Calu3 (cell line): ENCODE results near the gene ARMH1. TPM values are rescaled to one million over a fixed set of nuclear protein-coding genes. Genes with fewer than 3 reads are reported as not detected.
"Not testable (repeated sequence)": the region's sequence is repeated elsewhere in the genome, so short reads cannot be mapped to it uniquely, and the experiment has no call there.

Experiments
- BruUV-seq: library from RNA; stranded (reverse); fragments of 400-500 nt; replicated peaks from 2 replicates; lab custom pipeline; 2021; lab: Mats Ljungman, UMichigan
- CTCF ChIA-PET: fragments of 300-600 bp; sonication (Branson Sonifier 250); formaldehyde crosslinking; loops from one replicate; lab custom pipeline; 2022; ENCODE audit warnings: antibody characterized with exemption; lab: Charles Lee
- DNase-seq: peaks from one replicate; pipeline ENCODE4 v3.0.0; 2022
- H3K27ac Mint-ChIP-seq: one replicate; pipeline ENCODE4 v1.8.0; 2022; ENCODE audit warnings: mixed read lengths; ENCODE audit not compliant: unreplicated experiment
- H3K27me3 Mint-ChIP-seq: one replicate; pipeline ENCODE4 v1.8.0; 2022; ENCODE audit warnings: mixed read lengths; ENCODE audit not compliant: unreplicated experiment
- H3K36me3 Mint-ChIP-seq: one replicate; pipeline ENCODE4 v1.8.0; 2022; ENCODE audit warnings: mild to moderate bottlenecking, moderate library complexity, mixed read lengths; ENCODE audit not compliant: insufficient read depth, unreplicated experiment
- H3K4me1 Mint-ChIP-seq: one replicate; pipeline ENCODE4 v1.8.0; 2022; ENCODE audit warnings: mild to moderate bottlenecking, low read depth, mixed read lengths; ENCODE audit not compliant: unreplicated experiment
- H3K4me3 Mint-ChIP-seq: one replicate; pipeline ENCODE4 v1.8.0; 2022; ENCODE audit warnings: mild to moderate bottlenecking, low read depth, moderate library complexity, mixed read lengths; ENCODE audit not compliant: unreplicated experiment
- H3K9me3 Mint-ChIP-seq: one replicate; pipeline ENCODE4 v1.8.0; 2022; ENCODE audit warnings: low read depth, mixed read lengths; ENCODE audit not compliant: unreplicated experiment
- intact Hi-C: fragments of 100-400 bp; cut with micrococcal nuclease; formaldehyde crosslinking; loops from one replicate; pipeline ENCODE4 v1.10.0; 2022; ENCODE audit not compliant: unreplicated experiment
- total RNA-seq: library from RNA; stranded (reverse); gene quantifications from 2 replicates; pipeline ENCODE4 v1.2.3, GENCODE V29; 2022
- TF ChIP-seq, protein P1 (sequence below): fragments of 200-600 bp; IDR thresholded peaks from one replicate; pipeline ENCODE4 v1.8.0; 2022; ENCODE audit warnings: antibody characterized with exemption; ENCODE audit not compliant: unreplicated experiment

ARMH1 gene
- total RNA-seq, 1 experiment from 2014 or later = 5.8 TPM

DNA sequence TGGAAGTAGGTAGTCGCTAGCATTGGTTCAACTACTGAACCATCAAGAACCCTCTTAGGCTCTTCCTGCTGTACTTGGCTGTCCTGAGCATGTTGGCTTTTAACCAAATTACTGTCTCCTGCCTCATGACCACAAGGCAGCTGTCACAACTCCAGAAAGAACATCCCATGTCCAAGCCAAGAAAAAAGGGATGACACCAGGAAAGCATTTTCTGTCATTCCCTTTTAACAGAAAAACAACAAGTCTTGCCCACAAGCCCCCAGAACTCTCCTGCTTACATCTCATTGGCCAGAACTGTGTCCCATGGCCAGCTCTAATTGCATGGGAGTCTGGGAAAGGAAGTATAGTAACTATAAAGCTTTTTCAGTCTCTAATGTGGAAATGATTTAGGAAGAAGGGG is 58.9 kb downstream of the ARMH1 start:
- TF ChIP-seq, protein P1, sequence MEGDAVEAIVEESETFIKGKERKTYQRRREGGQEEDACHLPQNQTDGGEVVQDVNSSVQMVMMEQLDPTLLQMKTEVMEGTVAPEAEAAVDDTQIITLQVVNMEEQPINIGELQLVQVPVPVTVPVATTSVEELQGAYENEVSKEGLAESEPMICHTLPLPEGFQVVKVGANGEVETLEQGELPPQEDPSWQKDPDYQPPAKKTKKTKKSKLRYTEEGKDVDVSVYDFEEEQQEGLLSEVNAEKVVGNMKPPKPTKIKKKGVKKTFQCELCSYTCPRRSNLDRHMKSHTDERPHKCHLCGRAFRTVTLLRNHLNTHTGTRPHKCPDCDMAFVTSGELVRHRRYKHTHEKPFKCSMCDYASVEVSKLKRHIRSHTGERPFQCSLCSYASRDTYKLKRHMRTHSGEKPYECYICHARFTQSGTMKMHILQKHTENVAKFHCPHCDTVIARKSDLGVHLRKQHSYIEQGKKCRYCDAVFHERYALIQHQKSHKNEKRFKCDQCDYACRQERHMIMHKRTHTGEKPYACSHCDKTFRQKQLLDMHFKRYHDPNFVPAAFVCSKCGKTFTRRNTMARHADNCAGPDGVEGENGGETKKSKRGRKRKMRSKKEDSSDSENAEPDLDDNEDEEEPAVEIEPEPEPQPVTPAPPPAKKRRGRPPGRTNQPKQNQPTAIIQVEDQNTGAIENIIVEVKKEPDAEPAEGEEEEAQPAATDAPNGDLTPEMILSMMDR = no peak
- peaks cover 19% of the 10 kb centered on the region for H3K4me1 Mint-ChIP-seq
- H3K36me3 Mint-ChIP-seq = peaks cover 23% of the 10 kb centered on the region
- intact Hi-C loops = no loop called here
- H3K27ac Mint-ChIP-seq = no peak overlapping the region
- no peak for DNase-seq
- CTCF ChIA-PET = no interaction called here
- H3K27me3 Mint-ChIP-seq = peaks cover 17% of the 10 kb centered on the region
- peaks cover 4% of the 10 kb centered on the region for H3K9me3 Mint-ChIP-seq
- H3K4me3 Mint-ChIP-seq = no peak overlapping the region
- BruUV-seq = no TSS peak

DNA sequence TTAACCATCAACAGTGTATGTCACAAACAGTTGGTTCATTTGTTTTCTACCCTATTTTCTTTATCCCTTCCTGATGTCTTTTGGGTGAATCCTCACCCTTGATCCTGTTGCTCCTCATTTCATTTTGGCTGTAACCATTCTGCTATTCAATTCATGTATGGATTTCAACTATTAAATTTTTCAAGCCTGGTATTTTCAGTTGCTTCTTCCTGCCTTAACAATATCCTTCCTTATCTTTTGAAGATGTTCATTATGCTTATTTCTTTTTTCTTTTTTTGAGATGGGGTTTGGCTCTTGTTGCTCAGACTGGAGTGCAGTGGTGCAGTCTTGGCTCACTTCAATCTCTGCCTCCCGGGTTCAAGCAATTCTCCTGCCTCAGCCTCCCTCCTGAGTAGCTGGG is 59.3 kb downstream of the ARMH1 start:
- Mint-ChIP-seq H3K4me3 (no peak overlapping the region), H3K27ac (no peak overlapping the region), H3K4me1 (peaks cover 16% of the 10 kb centered on the region), H3K9me3 (peaks cover 4% of the 10 kb centered on the region), H3K27me3 (peaks cover 17% of the 10 kb centered on the region), H3K36me3 (peaks cover 27% of the 10 kb centered on the region)
- CTCF ChIA-PET = no interaction called here
- BruUV-seq = no TSS peak
- TF ChIP-seq, protein P1 = no peak
- no peak for DNase-seq
- intact Hi-C loops = no loop called here

DNA sequence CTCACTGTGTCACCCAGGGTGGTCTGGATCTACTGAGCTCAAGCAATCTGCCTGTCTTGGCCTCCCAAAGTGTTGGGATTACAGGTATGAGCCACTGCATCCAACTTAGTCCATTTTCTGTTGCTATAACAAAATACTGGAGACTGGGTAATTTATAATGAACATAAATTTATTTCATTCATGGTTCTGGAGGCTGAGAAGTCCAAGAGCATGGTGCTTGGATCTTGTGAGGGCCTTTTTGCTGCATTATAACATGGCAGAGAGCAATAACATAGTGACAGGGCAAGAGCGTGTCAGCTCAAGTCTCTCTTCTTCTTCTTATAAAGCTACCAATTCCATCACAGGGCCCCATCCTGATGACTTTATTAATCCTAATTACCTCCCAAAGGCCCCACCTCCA is 61.5 kb downstream of the ARMH1 start:
- DNase-seq = no peak
- H3K27ac Mint-ChIP-seq = no peak overlapping the region
- peaks cover 17% of the 10 kb centered on the region for H3K27me3 Mint-ChIP-seq
- H3K9me3 Mint-ChIP-seq = peaks cover 4% of the 10 kb centered on the region
- TF ChIP-seq, protein P1 = no peak
- intact Hi-C loops = no loop called here
- no peak overlapping the region for H3K4me3 Mint-ChIP-seq
- CTCF ChIA-PET = interaction anchor here (0.6 kb wide), 1 partner anchor 45 kb away, joined by 3 read pairs; no protein-coding TSS in a partner anchor
- BruUV-seq = no TSS peak
- peaks cover 34% of the 10 kb centered on the region for H3K36me3 Mint-ChIP-seq
- peaks cover 4% of the 10 kb centered on the region for H3K4me1 Mint-ChIP-seq

DNA sequence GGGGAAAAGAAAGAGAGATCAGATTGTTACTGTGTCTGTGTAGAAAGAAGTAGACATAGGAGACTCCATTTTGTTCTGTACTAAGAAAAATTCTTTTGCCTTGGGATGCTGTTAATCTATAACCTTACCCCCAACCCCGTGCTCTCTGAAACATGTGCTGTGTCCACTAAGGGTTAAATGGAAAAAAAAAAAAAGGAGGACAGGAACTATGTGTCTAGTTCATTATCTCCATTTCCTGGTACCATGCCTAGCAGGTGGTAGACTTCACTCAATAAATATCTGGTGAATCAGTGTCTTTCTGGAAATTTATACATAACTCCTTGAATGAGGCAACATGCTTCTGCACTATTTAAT is 64.4 kb downstream of the ARMH1 start:
- H3K9me3 Mint-ChIP-seq, H3K4me1 Mint-ChIP-seq, CTCF ChIA-PET, BruUV-seq, DNase-seq: not testable (repeated sequence)
- Mint-ChIP-seq H3K4me3 (peak overlapping the region; percentile 84), H3K27me3 (peaks cover 17% of the 10 kb centered on the region), H3K27ac (peak overlapping the region; percentile 92), H3K36me3 (peaks cover 46% of the 10 kb centered on the region)
- intact Hi-C loops = loop anchor here (1.0 kb wide), 1 partner anchor 8 kb away; the partner anchor contains the start of gene RNU5D-1
